Activated naive CD4-positive, alpha-beta T cell treated with Interleukin-2 at 50 U/mL for 16 hours (primary cell): ENCODE data around the gene CDC7.
"Not testable (repeated sequence)": the region's sequence is repeated elsewhere in the genome, so short reads cannot be mapped to it uniquely, and the experiment has no call there.

Experiments used
- DNase-seq: peaks from one replicate; pipeline ENCODE4 v3.0.0-alpha.2; 2020

CDC7 gene

GRCh38 chr1:91513160-91513559 lies 12.5 kb downstream of the CDC7 start:
- no peak for DNase-seq

- DNase-seq, result no peak
These were observed 13.1 kb downstream of the CDC7 start for GRCh38 chr1:91513706-91514105.

GRCh38 chr1:91515994-91516393 lies 15.3 kb downstream of the CDC7 start:
- no peak for DNase-seq

- not testable (repeated sequence) for DNase-seq
These were observed 16.0 kb downstream of the CDC7 start for GRCh38 chr1:91516605-91517004.

- DNase-seq, result not testable (repeated sequence)
These were observed 18.5 kb downstream of the CDC7 start for GRCh38 chr1:91519167-91519566.

- no peak for DNase-seq
These were observed 20.4 kb downstream of the CDC7 start for GRCh38 chr1:91520942-91521507.

GRCh38 chr1:91523482-91523881 lies 22.8 kb downstream of the CDC7 start:
- DNase-seq, result peak; percentile 33

GRCh38 chr1:91526496-91526895 lies 25.8 kb downstream of the CDC7 start:
- no peak for DNase-seq

- DNase-seq, result no peak
These were observed 26.7 kb downstream of the CDC7 start for GRCh38 chr1:91527266-91527765.

- DNase-seq, result no peak
These were observed 27.1 kb downstream of the CDC7 start for GRCh38 chr1:91527781-91528180.

GRCh38 chr1:91529856-91530255 lies 29.2 kb downstream of the CDC7 start:
- DNase-seq, result no peak

GRCh38 chr1:91533361-91534024 lies 32.8 kb downstream of the CDC7 start:
- DNase-seq, result no peak

- DNase-seq, result no peak
These were observed 34.8 kb downstream of the CDC7 start for GRCh38 chr1:91535441-91535840.

GRCh38 chr1:91537281-91537986 lies 36.8 kb downstream of the CDC7 start:
- DNase-seq, result no peak

- no peak for DNase-seq
These were observed 37.3 kb downstream of the CDC7 start for GRCh38 chr1:91537987-91538304.

- DNase-seq, result no peak
These were observed 40.3 kb downstream of the CDC7 start for GRCh38 chr1:91540910-91541309.

GRCh38 chr1:91541918-91542533 lies 41.4 kb downstream of the CDC7 start:
- no peak for DNase-seq

GRCh38 chr1:91545506-91546300 lies 45.1 kb downstream of the CDC7 start:
- DNase-seq, result no peak

GRCh38 chr1:91546301-91546581 lies 45.6 kb downstream of the CDC7 start:
- no peak for DNase-seq

GRCh38 chr1:91546876-91547275 lies 46.2 kb downstream of the CDC7 start:
- DNase-seq, result no peak

GRCh38 chr1:91548376-91549040 lies 47.9 kb downstream of the CDC7 start:
- DNase-seq, result no peak

- peak; percentile 13 for DNase-seq
These were observed 48.5 kb downstream of the CDC7 start for GRCh38 chr1:91549041-91549735.
